PFSK-1 (cell line): ENCODE results near the gene COPB2.

Experiments
- FOXP2 ChIP-seq: optimal IDR thresholded peaks from 2 replicates; pipeline ENCODE3; 2011; ENCODE audit warnings: borderline replicate concordance, control low read depth, inconsistent platforms; ENCODE audit not compliant: insufficient read depth; ENCODE audit errors: extremely low read length, extremely low read depth
- POLR2AphosphoS5 ChIP-seq: IDR thresholded peaks from 2 replicates; pipeline ENCODE4 v1.6.1; 2012; ENCODE audit warnings: low read depth, mild to moderate bottlenecking, control low read depth, low read length, moderate library complexity
- REST ChIP-seq, 2 experiments: IDR thresholded peaks; 2 replicates each; pipeline versions ENCODE4 v1.6.1 to v1.8.0; 2011 to 2012; ENCODE audit warnings: low read depth in 2 of 2, low read length in 2 of 2, control low read depth in 1 of 2, inconsistent platforms in 1 of 2, mild to moderate bottlenecking in 1 of 2, moderate library complexity in 1 of 2; ENCODE audit not compliant: insufficient read depth in 1 of 2
- SIN3A ChIP-seq: IDR thresholded peaks from 2 replicates; pipeline ENCODE4 v1.6.1; 2012; ENCODE audit warnings: mild to moderate bottlenecking, low read length, moderate library complexity, borderline replicate concordance; ENCODE audit not compliant: insufficient read depth
- TAF1 ChIP-seq: IDR thresholded peaks from 2 replicates; pipeline ENCODE4 v1.6.1; 2012; ENCODE audit warnings: low read length, control low read depth, borderline replicate concordance; ENCODE audit not compliant: insufficient read depth

The COPB2 gene

GRCh38 chr3:139430493-139430892 is 41.0 kb upstream of the COPB2 start:
- TF ChIP-seq REST (IDR thresholded peaks at IDR 0.05; ENCODE audit: insufficient read depth in 1 of 2, low read depth in 2 of 2, low read length in 2 of 2), result no peak
- TF ChIP-seq POLR2AphosphoS5, result no peak
- TF ChIP-seq TAF1, result no peak
- no peak for TF ChIP-seq SIN3A
- TF ChIP-seq FOXP2, result no peak

- no peak for TF ChIP-seq FOXP2
- TF ChIP-seq REST (IDR thresholded peaks at IDR 0.05; ENCODE audit: insufficient read depth in 1 of 2, low read depth in 2 of 2, low read length in 2 of 2), result no peak
- no peak for TF ChIP-seq POLR2AphosphoS5
- no peak for TF ChIP-seq SIN3A
- no peak for TF ChIP-seq TAF1
Observed at GRCh38 chr3:139427283-139428060, 38.0 kb upstream of the COPB2 start.

GRCh38 chr3:139425745-139426400 is 36.4 kb upstream of the COPB2 start:
- TF ChIP-seq SIN3A (no peak), POLR2AphosphoS5 (no peak), FOXP2 (no peak), REST (IDR thresholded peaks at IDR 0.05; ENCODE audit: insufficient read depth in 1 of 2, low read depth in 2 of 2, low read length in 2 of 2) (no peak), TAF1 (no peak)

GRCh38 chr3:139423232-139423631 is 33.8 kb upstream of the COPB2 start:
- no peak for TF ChIP-seq SIN3A
- no peak for TF ChIP-seq POLR2AphosphoS5
- no peak for TF ChIP-seq FOXP2
- no peak for TF ChIP-seq REST (IDR thresholded peaks at IDR 0.05; ENCODE audit: insufficient read depth in 1 of 2, low read depth in 2 of 2, low read length in 2 of 2)
- no peak for TF ChIP-seq TAF1

DNA sequence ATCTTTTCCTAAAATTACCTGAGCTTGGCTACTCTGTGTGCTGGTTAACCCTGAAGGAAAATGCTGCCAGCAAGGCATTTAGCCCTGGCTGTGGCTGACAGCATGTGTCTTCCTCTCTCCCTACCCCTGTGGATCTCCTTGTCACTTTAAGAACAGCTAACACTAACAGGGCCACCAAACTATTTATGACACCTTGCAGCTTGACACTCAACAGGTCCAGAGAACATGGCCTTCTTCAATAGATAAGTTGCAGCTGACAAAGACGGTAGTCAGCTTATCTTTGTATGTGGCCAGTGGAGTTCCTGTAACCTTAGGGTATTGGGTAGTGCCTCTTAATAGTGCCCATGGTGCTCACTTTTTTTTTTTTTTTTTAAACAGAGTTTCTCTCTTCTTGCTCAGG is 32.0 kb upstream of the COPB2 start:
- TF ChIP-seq FOXP2 (no peak), POLR2AphosphoS5 (no peak), SIN3A (no peak), REST (IDR thresholded peaks at IDR 0.05; ENCODE audit: insufficient read depth in 1 of 2, low read depth in 2 of 2, low read length in 2 of 2) (no peak), TAF1 (no peak)
